ENCODE results near the gene PCDH12.

Gene PCDH12

DNA sequence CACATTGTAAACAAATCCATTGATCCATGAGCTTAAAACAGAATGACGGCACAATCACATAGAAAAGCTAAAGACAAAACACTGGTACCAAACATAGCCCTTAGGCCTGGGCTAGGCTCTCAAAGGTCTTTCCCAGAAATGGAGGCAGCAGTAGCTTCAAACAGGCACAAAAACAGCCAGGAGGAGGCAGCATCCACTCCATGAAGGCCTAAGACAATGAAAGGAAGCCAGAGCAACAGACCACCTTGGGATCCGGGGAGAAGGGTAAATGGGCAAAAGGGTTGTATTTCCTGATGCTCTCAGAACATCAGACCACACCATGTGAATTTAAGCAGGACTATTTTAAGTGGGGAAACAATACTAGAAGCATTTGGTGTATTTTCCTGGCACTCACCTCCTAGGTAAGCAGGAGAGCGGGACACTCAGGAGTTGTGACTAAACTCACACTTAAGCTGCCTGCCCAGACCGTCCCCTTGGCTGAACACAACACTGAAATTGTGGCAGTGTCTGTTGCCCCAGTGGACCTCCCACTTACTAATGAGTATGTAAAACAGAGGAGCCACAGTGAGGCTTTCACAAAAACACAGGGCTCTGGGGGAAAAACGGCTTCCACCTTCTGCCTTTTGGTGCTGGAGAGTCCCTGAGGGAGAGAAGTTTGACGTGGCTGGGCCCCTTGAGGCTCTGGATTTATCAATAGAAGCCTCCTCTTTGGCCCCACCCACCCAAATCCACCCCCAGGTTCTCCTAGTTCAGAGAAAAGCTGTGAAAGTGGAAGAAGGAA is 42.9 kb upstream of the PCDH12 start:
- H3K4me2 ChIP-seq (ENCODE audit: low read length) = no peak overlapping the region
- H3K79me2 ChIP-seq = no peaks in the 10 kb centered on the region
- TF ChIP-seq, protein P1, sequence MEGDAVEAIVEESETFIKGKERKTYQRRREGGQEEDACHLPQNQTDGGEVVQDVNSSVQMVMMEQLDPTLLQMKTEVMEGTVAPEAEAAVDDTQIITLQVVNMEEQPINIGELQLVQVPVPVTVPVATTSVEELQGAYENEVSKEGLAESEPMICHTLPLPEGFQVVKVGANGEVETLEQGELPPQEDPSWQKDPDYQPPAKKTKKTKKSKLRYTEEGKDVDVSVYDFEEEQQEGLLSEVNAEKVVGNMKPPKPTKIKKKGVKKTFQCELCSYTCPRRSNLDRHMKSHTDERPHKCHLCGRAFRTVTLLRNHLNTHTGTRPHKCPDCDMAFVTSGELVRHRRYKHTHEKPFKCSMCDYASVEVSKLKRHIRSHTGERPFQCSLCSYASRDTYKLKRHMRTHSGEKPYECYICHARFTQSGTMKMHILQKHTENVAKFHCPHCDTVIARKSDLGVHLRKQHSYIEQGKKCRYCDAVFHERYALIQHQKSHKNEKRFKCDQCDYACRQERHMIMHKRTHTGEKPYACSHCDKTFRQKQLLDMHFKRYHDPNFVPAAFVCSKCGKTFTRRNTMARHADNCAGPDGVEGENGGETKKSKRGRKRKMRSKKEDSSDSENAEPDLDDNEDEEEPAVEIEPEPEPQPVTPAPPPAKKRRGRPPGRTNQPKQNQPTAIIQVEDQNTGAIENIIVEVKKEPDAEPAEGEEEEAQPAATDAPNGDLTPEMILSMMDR (IDR thresholded peaks at IDR 0.05) = peak; percentile 14
- no peaks in the 10 kb centered on the region for H3K27me3 ChIP-seq (ENCODE audit: control insufficient read depth, insufficient read depth, low read length)
- H2AFZ ChIP-seq = no peak overlapping the region
- H3K9ac ChIP-seq = no peak overlapping the region
- H3K9me3 ChIP-seq (ENCODE audit: control insufficient read depth, low read length) = no peaks in the 10 kb centered on the region
- H3K27ac ChIP-seq = no peak overlapping the region
- no peaks in the 10 kb centered on the region for H3K36me3 ChIP-seq (ENCODE audit: control insufficient read depth, insufficient read depth, low read length)
- H3K4me1 ChIP-seq = no peaks in the 10 kb centered on the region
- H3K4me3 ChIP-seq (ENCODE audit: low read depth, low read length) = no peak overlapping the region

DNA sequence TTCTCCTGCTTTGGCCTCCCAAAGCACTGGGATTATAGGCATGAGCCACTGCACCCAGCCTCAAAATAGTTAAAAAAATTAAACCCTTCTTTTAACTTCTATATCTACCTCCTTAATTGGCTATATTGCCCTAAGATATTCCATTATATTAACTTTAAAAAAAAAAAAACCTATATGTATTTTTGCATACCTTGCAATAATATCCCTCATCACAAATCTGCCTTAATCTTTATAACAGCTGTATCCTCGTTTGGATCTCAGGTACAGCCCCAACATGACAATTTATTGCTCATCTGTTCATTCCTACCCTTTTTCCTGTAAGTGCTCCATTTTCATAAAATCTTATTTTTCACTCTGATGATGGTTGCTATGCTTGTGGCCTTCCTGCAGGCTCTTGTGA is 42.2 kb upstream of the PCDH12 start:
- Histone ChIP-seq H3K27me3 (ENCODE audit: control insufficient read depth, insufficient read depth, low read length) (no peaks in the 10 kb centered on the region), H3K9me3 (ENCODE audit: control insufficient read depth, low read length) (no peaks in the 10 kb centered on the region), H3K79me2 (no peaks in the 10 kb centered on the region), H3K36me3 (ENCODE audit: control insufficient read depth, insufficient read depth, low read length) (no peaks in the 10 kb centered on the region), H3K4me2 (ENCODE audit: low read length) (no peak overlapping the region), H3K4me3 (ENCODE audit: low read depth, low read length) (no peak overlapping the region), H3K4me1 (no peaks in the 10 kb centered on the region), H3K27ac (no peak overlapping the region), H2AFZ (no peak overlapping the region), H3K9ac (no peak overlapping the region)
- TF ChIP-seq, protein P1 (IDR thresholded peaks at IDR 0.05) = no peak

GRCh38 chr5:141997358-141997960 is 39.5 kb upstream of the PCDH12 start:
- H3K4me2 ChIP-seq (ENCODE audit: low read length) = no peak overlapping the region
- no peaks in the 10 kb centered on the region for H3K4me1 ChIP-seq
- H3K9ac ChIP-seq = no peak overlapping the region
- H3K27ac ChIP-seq = no peak overlapping the region
- H3K36me3 ChIP-seq (ENCODE audit: control insufficient read depth, insufficient read depth, low read length) = no peaks in the 10 kb centered on the region
- H3K27me3 ChIP-seq (ENCODE audit: control insufficient read depth, insufficient read depth, low read length) = no peaks in the 10 kb centered on the region
- H2AFZ ChIP-seq = no peak overlapping the region
- H3K4me3 ChIP-seq (ENCODE audit: low read depth, low read length) = no peak overlapping the region
- no peaks in the 10 kb centered on the region for H3K9me3 ChIP-seq (ENCODE audit: control insufficient read depth, low read length)
- TF ChIP-seq, protein P1 (IDR thresholded peaks at IDR 0.05) = no peak
- H3K79me2 ChIP-seq = peaks cover 5% of the 10 kb centered on the region

DNA sequence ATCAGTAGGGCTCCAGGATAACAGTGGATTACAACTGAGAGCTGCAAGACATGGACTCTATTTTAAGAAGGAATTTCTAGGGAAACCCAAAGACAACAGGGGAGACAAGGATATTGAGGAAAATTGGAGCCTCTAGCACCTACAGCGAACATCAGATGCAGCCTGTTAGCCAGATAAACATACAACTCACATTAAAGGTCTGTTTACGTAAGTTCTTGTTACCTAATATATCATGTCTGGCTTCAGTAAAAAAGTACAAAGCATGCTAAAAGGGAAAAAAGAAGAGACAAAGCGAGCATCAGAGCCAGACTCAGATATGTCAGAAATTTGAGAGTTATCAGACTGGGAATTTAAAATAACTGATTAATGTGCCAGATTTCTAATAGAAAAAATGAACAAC is 37.7 kb upstream of the PCDH12 start:
- H3K27ac ChIP-seq = no peak overlapping the region
- no peaks in the 10 kb centered on the region for H3K36me3 ChIP-seq (ENCODE audit: control insufficient read depth, insufficient read depth, low read length)
- H3K9me3 ChIP-seq (ENCODE audit: control insufficient read depth, low read length) = no peaks in the 10 kb centered on the region

More for the DNA sequence above, 37.7 kb upstream of the PCDH12 start:
- TF ChIP-seq, protein P1 (IDR thresholded peaks at IDR 0.05) = no peak
- peaks cover 6% of the 10 kb centered on the region for H3K79me2 ChIP-seq
- H3K27me3 ChIP-seq (ENCODE audit: control insufficient read depth, insufficient read depth, low read length) = no peaks in the 10 kb centered on the region
- H3K9ac ChIP-seq = no peak overlapping the region
- H2AFZ ChIP-seq = no peak overlapping the region
- H3K4me2 ChIP-seq (ENCODE audit: low read length) = no peak overlapping the region
- no peaks in the 10 kb centered on the region for H3K4me1 ChIP-seq
- H3K4me3 ChIP-seq (ENCODE audit: low read depth, low read length) = no peak overlapping the region
